Inflammatory macrophage treated with lipopolysaccharide for 1 hour (primary cell): ENCODE measurements around the gene FFAR1.

ENCODE experiments used
- DNase-seq, 2 donors: peaks; one replicate each; pipeline ENCODE4 v3.0.0-alpha.2; 2020 to 2022

The FFAR1 gene

DNA sequence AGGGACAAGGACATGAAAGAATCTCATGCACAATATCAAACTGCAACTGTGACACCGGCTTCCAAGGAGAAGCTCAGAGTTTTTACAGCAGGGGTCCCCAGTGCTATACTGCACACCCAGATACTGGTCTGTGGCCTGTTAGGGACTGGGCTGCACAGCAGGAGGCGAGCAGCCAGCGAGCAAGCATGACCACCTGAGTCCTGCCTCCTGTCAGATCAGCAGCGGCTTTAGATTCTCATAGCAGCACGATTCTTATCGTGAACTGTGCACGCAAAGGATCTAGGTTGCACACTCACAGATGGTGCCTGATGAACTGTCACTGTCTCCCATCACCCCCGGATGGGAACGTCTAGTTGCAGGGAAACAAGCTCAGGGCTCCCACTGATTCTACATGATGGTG is 31.8 kb upstream of the FFAR1 start:
- no peak for DNase-seq

DNA sequence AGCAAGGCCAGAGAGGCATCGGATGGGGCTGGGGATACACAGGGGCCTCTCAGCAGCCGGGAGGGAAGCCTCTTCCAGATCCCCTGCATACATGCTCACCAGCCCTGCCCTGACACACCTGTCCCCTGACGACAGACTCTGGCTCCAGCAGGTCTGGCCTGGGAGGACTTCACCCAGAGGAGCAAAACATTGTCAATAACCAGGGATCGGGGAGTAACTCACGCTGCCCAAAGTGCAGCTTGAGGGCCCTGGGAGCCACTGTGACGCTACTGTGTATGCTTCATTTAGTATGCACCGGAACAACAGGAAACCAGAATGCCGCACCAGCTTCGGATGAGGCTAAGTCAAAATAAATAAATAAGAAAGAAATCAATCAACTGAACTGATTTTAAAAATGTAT is 31.1 kb upstream of the FFAR1 start:
- DNase-seq, result no peak

DNA sequence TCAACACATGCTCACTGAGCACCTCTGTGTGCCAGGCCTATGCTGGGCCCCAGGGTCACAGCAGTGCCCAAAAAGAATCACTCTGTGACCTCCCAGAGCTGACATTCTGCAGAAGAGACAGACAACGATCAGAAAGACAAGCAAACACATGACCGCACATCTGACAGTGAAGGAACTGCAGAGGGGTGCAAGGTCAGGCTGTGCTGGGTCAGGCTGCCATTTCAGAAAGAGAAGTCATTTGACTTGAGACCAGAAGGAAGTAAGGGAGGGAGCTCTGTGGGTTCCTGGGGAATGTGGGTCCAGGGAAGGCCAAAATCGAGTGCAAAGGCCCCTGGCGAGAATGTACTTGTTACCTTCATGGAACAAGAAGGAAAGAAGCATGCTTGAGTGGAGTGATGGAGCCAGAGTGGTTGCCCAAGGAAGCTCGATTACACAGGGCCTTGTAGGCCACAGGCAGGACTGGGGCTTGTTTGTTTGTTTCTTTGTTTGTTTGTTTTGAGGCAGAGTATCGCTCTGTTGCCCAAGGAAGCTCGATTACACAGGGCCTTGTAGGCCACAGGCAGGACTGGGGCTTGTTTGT is 30.1 kb upstream of the FFAR1 start:
- peak; percentile 56 to 77 for DNase-seq

DNA sequence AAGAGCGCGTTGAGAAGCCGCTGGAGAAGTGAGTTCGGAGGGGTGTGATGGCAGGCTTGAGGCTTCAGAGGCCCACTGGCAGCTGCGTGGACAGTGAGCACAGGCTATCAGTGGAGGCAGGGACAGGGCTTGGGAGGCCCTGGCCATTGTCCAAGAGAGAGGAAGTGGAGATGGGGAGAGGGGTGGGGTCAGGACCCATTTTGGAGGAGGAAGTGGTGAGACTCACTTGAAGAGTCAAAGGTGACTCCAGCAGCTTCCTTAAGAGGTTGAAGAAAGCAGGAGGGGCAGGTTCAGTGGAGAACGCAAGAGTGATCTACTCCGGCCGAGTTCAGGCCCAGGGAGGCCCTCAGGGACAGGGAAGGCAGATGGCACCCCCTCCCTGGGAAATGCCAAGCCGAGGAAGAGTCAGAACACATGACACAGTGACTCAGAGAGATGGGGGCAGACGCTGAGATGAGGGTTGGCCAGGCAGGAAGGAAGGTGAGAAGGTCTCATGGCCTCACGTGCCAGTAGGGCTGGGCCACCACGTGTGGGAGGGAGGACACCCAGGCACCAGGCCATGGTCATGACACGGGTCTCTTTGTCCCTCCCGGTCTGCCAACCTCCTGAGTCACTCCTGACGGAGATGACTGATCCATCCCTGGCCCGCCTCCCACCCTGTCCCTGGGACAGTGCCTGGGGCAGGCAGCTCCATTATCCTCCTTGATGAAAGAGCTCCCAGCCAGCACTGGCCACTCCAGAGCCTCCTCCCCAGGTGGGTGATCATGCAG is 28.8 kb upstream of the FFAR1 start:
- peak; percentile 84 to 97 for DNase-seq

DNA sequence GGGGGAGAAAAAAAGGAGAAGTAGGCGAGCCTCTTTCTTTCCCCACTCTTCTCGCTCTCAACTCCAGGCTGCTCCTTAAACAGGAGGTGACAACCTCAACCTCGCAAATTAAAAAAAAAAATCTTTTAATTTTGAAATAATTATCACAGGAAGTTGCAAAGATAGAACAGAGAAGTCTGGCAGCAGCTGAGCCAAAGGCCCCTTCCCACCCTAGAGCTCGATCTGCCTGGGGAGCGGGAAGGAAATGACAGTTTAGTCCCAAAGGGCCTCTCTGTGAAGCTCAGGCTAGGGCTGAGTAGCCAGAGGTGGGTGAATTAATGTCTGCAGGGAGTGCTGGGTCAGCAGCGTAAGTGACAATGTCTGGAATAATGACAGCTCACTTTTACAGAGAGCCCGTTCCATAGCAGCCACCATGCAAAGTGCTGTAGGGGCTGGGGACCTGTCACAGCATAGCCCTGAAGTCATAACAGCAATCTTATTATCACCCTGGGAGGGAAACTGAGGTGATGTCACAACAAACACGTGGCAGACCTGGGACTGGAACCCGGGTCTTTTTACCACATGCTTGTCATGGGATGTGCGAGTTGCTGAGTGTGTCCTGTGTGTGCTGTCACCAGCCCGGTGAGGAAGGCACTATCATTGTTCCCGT is 27.5 kb upstream of the FFAR1 start:
- DNase-seq, result peak in 1 of 2 donors; percentile 46

DNA sequence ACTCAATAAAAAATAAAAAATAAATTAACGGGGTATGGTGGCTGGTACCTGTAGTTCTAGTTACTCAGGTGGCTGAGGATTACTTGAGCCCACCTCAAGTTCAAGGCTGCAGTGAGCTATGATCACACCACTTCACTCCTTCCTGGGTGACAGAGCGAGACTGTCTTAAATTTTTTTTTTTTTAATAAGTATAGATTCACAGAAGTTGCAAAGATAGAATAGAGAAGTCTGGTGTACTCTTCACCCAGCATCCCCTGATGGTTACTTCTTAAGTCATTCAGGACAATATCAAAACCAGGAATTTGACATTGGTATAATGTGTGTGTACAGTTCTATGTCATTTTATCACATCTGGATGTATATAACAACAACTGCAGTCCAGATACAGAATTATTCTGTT is 26.4 kb upstream of the FFAR1 start:
- DNase-seq, result no peak

DNA sequence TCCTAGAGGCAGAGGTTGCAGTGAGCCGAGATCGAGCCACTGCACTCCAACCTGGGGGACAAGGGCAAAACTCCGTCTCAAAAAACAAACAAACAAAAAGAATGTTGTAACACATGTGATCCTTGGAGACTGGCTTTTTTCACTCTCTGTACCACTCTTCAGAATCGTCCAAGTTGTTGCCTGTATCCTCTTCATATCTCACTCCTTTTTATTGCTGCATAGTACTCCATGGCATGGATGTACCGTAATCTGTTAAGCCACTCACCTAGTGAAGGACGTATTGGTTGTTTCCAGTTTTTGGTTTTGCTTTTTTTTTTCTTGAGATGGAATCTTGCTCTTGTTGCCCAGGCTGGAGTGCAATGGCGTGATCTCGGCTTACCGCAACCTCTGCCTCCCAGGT is 25.7 kb upstream of the FFAR1 start:
- no peak for DNase-seq

DNA sequence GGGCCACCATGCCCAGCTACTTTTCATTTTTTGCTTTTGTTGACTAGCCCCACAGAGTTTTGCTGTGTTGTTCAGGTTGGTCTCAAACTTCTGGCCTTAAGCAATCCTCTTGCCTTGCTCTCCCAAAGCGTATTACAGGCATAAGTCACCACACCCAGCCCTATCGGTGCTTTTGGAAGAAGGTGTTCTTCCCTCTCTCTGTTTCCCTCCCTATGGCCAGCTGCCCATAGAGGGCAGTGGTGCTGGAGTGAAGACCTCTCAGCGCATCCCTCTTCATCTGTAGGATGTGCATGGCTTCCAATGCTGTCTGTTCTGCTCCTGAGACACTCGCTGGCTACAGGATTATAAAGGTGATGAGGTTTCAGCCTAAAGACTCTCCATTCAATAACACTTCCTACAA is 20.1 kb upstream of the FFAR1 start:
- DNase-seq, result no peak

DNA sequence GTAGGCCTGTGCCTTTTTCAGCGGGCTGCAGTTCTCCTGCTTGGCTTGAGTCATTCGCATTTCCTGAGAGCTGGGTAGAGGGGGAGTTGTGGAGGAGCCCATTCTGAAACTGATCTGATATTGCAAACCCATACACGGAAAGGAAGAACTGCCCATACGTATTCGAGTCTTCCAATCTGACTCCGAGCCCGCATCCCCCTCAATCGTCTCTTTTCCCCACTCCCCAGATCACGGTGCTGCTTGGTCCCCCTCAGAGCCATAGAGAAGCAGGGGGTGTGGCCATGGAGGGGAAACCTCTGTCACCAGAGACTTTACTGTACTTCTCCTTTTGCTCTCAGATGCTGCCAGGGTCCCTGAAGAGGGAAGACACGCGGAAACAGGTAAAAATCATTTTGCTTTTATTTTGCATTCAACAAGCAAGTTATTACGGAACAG is 18.8 kb upstream of the FFAR1 start, which contains the start of gene CD22:
TSS of gene CD22 (plus strand) at position 337 of the 435 bp plus-strand sequence. CDS start 2,854 bp downstream, outside the sequence.
- peak in 1 of 2 donors; percentile 29 for DNase-seq

DNA sequence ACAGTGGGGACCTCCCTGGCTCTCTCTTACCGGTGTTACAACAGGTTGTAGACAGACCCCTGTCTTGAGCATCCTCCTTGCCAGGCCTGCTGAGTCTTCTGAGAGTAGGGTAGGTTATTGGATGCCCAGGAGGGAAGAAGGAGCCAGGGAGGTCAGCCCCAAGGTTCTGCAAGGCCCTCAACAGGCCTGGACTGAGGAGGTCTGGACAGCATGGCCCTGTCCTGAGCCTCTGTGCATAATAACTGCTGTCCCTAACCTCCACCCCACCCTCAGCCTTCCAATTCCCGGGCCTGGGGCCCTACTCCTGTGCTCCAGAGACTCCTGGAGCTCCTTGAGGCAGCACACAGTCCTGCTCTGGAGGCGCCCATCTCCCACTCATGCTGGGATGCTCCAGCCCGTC is 18.4 kb upstream of the FFAR1 start:
- DNase-seq, result no peak

DNA sequence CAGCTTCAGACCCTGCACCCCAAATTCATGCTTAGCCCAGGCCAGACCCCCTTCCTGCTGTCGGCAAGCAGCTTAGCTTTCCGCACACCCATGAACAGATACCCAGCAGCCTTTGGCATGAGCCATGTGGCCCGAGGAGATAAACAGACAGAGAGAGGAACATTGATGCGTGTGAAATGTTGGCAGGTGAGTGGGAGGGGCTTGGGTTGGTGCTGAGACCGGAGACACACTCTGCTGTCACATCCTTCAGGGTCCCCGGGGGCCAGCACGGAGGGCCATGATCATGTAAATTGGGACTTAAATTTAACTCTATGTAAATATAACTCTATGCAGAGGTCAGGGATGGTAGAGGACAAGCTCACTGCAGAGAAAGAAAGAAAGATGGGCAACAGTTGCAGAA is 17.2 kb upstream of the FFAR1 start:
- no peak for DNase-seq

DNA sequence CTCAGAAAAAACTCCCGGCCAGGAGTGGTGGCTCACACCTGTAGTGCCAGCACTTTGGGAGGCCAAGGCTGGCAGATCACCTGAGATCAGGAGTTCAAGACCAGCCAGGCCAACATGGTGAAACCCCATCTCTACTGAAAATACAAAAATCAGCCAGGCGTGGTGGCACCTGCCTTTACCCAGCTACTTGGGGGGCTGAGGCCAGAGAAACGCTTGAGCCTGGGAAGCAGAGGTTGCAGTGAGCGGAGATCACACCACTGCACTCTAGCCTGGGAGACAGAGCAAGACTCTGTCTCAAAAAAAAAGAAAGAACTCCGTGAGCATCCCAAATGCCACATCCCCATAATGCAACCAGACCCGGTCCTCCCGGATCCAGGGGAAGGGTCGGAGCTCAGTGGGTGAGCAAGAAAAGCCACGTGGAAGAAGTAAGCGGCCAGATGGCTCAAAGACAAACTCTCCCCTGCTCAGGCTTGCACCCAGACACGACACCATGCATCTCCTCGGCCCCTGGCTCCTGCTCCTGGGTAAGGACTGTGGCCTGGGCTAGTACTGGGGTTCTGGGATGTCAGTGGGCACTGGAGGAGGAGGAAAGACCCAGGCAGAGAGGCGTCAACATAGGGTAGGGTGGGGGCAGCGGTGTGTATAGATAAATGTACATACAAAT is 16.0 kb upstream of the FFAR1 start:
- no peak for DNase-seq

DNA sequence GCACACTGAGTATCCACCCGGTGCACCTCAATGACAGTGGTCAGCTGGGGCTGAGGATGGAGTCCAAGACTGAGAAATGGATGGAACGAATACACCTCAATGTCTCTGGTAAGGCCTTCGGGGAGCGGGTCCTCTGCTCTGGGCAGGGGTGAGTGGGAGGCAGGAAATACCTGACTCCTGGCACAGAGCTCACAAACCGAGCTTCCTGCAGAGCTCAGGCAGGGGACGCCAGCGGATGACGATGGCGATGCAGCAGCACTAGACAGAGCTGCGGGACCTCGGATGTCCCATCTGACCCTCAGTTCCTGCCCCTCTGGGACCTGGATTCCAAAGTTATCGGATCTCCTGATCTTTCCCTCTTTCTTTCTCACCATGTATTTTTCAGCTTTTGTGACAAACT is 14.9 kb upstream of the FFAR1 start:
- no peak for DNase-seq

DNA sequence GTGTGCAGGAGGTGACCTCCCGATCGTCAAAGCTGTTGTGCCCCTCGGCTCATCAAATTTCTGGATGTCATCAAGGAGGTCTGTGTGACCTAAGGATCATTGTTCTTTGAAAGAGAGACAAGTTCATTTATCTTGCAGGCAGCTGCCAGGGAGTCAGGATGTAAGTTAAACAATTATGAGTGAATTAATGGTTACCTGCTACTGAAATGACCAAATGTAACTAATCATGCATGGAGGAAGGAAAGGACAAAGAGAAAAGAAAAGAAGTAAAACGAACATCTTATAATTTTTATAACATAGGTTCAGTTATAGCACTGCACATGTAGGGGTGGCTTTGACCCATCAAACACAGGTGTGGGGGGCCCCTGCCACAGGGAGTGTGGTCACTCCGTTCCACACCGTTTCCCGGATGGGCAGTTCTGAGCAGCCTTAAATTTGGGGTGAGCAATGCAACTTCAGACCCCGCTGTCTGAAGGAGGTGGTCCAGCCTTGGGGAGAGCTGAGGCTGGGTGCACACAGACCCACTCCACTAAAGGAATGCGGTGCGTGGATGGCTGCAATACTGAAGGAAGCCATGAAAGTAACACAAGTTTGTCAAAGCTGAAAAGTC is 13.5 kb upstream of the FFAR1 start:
- no peak for DNase-seq

DNA sequence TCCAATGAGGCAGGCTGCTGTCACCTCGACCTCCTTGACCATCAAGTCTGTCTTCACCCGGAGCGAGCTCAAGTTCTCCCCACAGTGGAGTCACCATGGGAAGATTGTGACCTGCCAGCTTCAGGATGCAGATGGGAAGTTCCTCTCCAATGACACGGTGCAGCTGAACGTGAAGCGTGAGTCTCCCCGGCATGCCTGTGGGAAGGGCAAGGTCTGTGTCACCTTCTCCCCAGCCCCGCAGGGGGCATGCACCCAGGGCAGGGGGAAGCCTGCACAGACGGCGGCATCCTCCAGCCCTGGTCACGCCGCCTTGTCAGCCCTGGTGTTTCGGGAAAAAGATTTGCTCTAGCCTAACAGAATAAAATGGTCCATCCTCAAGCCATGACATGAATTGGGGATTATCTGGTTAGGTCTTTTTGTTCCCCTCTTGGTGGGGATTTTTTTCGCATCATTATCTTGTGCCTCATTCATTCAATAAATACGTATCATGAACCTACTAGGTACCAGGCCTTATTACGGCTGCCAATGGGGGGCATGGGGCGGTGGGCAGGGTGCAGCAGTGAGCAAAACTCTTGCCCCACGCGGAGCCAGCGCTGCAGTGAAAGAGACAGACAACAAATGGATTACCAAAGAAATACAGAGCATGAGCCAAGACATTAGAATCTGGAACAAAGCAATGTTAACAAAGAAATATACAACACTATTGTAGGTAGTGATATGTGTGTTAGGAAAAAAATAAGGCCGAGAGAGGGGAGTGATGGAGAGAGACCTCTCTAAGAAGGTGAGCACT is 11.3 kb upstream of the FFAR1 start:
- DNase-seq, result no peak

DNA sequence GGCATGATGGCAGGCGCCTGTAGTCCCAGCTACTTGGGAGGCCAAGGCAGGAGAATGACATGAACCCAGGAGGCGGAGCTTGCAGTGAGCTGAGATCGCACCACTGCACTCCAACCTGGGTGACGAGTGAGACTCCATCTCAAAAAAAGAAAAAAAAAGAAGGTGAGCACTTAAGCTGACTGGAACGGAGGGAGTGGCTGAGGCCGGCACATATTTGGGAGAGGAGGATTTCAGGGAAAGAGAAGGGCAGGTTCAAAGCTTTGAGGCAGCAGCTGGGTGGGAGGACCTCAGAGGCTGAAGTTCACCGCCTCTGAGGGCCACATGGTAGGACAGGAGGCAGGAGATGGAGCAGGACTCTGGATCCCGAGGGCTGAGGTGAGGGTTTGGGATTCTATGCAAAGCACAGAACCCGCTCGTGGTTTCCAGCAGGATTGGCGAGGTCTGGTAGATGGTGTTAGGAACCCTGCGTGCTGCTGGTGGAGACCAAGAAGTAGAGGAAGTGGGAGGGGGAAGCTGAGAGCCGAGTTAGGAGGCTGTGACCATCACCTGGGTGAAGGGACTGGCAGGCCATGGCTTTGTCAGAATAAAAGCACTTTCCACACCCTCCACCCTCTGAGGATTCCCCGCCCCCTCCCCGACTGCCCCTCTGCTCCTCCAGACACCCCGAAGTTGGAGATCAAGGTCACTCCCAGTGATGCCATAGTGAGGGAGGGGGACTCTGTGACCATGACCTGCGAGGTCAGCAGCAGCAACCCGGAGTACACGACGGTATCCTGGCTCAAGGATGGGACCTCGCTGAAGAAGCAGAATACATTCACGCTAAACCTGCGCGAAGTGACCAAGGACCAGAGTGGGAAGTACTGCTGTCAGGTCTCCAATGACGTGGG is 10.4 kb upstream of the FFAR1 start:
- DNase-seq, result no peak

DNA sequence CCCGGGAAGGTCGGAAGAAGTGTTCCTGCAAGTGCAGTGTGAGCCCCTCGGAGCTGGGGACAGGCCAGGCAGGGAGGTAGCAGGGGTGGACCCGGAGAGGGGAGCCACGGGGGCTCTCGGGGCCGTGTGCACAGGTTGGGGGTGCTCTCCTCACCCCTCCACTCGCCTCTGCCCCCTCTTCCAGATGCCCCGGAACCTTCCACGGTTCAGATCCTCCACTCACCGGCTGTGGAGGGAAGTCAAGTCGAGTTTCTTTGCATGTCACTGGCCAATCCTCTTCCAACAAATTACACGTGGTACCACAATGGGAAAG is 9.8 kb upstream of the FFAR1 start:
- no peak for DNase-seq

DNA sequence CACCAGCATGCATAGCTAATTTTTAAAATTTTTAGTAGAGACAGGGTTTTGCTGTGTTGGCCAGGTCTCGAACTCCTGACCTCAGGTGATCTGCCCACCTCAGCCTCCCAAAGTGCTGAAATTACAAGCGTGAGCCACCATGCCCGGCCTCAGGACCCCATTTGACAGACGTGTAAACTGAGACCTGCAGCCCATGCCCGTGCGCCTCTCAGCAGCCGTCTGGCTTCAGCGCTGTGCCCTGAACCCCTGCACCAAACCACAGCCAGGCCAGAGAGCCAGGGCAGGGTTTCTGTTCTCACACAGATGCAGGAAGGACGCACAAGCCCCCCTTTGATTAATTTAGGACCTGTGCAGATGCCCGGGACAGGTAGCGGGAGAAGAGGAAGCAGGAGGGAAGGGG is 7.3 kb upstream of the FFAR1 start:
- no peak for DNase-seq

DNA sequence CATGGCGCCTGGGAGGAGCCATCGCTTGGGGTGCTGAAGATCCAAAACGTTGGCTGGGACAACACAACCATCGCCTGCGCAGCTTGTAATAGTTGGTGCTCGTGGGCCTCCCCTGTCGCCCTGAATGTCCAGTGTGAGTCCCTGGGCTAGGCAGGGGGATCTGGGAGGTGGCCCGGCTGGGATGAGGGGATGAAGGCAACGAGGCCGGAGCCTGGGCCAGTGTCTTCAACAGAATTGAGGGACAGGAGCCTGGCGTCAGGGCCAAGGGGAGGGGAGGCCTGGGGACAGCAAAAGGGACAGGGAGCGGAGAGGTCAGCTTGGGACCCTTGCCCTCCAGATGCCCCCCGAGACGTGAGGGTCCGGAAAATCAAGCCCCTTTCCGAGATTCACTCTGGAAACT is 6.7 kb upstream of the FFAR1 start:
- no peak for DNase-seq

DNA sequence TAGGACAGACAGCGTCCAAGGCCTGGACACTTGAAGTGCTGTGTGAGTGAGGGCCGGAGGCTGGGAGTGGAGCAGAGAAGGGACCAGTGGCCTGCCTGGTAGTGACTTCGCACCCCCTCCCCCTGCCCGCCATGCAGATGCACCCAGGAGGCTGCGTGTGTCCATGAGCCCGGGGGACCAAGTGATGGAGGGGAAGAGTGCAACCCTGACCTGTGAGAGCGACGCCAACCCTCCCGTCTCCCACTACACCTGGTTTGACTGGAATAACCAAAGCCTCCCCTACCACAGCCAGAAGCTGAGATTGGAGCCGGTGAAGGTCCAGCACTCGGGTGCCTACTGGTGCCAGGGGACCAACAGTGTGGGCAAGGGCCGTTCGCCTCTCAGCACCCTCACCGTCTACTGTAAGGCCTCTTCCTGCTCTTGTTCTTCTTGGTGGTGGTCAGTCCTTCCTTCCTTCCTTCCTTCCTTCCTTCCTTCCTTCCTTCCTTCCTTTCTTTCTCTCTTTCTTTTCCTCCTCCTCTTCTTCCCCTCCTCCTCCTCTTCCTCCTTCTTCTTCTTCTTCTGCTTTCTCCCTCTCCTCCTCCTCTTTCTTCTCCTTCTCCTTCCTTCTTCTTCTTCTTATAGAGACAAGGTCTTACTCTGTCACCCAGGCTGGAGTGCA is 6.0 kb upstream of the FFAR1 start:
- no peak for DNase-seq

DNA sequence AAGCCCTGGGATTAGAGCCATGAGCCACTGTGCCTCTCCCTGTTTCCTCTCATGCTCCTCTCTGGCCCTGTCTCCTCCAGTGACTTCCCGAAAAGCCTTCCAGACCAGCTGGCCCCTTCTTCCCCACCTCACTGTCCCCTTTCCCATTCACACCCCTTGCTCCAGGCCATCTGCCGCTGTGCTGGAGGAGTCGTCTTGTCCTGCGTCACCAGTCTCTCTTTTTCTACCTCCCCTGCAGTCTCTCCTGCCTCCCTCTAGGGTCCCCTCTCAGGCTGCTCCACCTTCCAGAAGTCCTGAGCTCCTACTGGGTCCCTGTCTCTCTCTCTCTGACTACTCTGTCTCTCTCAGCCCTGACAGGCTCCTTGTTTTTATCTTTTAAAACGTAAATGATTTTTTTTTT is 5.3 kb upstream of the FFAR1 start:
- DNase-seq, result no peak
